ENCODE measurements around the gene NUMA1. TPM values are rescaled to one million over a fixed set of nuclear protein-coding genes. Genes with fewer than 3 reads are reported as not detected.

Gene NUMA1
- total RNA-seq, 1 donor from 2014 or later = 130 TPM

- Mint-ChIP-seq H3K27ac (no peak overlapping the region), H3K36me3 (peaks cover 34% of the 10 kb centered on the region), H3K9me3 (no peaks in the 10 kb centered on the region), H3K4me1 (no peaks in the 10 kb centered on the region), H3K4me3 (no peak overlapping the region), H3K27me3 (ENCODE audit: insufficient read depth, low read depth) (peaks cover 13% of the 10 kb centered on the region)
- Histone ChIP-seq H3K4me1 (no peaks in the 10 kb centered on the region), H3K9me3 (ENCODE audit: low read depth) (no peaks in the 10 kb centered on the region), H3K27ac (no peak overlapping the region), H3K79me2 (ENCODE audit: low read depth) (no peaks in the 10 kb centered on the region), H3K9ac (no peak overlapping the region), H3K4me3 (no peak overlapping the region), H3K4me2 (no peak overlapping the region), H2AFZ (replicated peaks) (no peak overlapping the region), H3K27me3 (no peaks in the 10 kb centered on the region), H3K36me3 (no peaks in the 10 kb centered on the region), H4K20me1 (ENCODE audit: low read depth) (peaks cover 51% of the 10 kb centered on the region), H3F3A (ENCODE audit: low read depth) (peaks cover 22% of the 10 kb centered on the region)
- DNase-seq (ENCODE audit: low spot score) = no peak
- no peak for TF ChIP-seq EZH2 (IDR thresholded peaks at IDR 0.05)
- TF ChIP-seq CTCF (IDR thresholded peaks at IDR 0.05) = no peak
- no peak for TF ChIP-seq EZH2phosphoT487 (IDR thresholded peaks at IDR 0.05)
Observed at GRCh38 chr11:72007587-72007986, 72.8 kb downstream of the NUMA1 start.

GRCh38 chr11:72007089-72007476 is 73.3 kb downstream of the NUMA1 start:
- peaks cover 48% of the 10 kb centered on the region for H4K20me1 ChIP-seq (ENCODE audit: low read depth)
- no peak overlapping the region for H3K4me3 Mint-ChIP-seq
- H3K36me3 ChIP-seq = no peaks in the 10 kb centered on the region

GRCh38 chr11:72006309-72007088 is 73.8 kb downstream of the NUMA1 start:
- Mint-ChIP-seq H3K9me3 (no peaks in the 10 kb centered on the region), H3K4me1 (no peaks in the 10 kb centered on the region), H3K4me3 (no peak overlapping the region), H3K36me3 (peaks cover 39% of the 10 kb centered on the region), H3K27me3 (ENCODE audit: insufficient read depth, low read depth) (peaks cover 15% of the 10 kb centered on the region), H3K27ac (no peak overlapping the region)
- H3F3A ChIP-seq (ENCODE audit: low read depth) = peaks cover 29% of the 10 kb centered on the region
- TF ChIP-seq CTCF (IDR thresholded peaks at IDR 0.05) (no peak), EZH2 (IDR thresholded peaks at IDR 0.05) (no peak)
- no peaks in the 10 kb centered on the region for H3K79me2 ChIP-seq (ENCODE audit: low read depth)
- no peak overlapping the region for H2AFZ ChIP-seq (replicated peaks)
- peaks cover 42% of the 10 kb centered on the region for H4K20me1 ChIP-seq (ENCODE audit: low read depth)
- DNase-seq (ENCODE audit: low spot score) = no peak
- no peaks in the 10 kb centered on the region for H3K27me3 ChIP-seq
- no peaks in the 10 kb centered on the region for H3K4me1 ChIP-seq
- H3K36me3 ChIP-seq = no peaks in the 10 kb centered on the region
- H3K4me2 ChIP-seq = no peak overlapping the region
- H3K27ac ChIP-seq = no peak overlapping the region
- no peak overlapping the region for H3K4me3 ChIP-seq
- H3K9me3 ChIP-seq (ENCODE audit: low read depth) = no peaks in the 10 kb centered on the region
- no peak overlapping the region for H3K9ac ChIP-seq

More at GRCh38 chr11:72007089-72007476, 73.3 kb downstream of the NUMA1 start:
- no peak overlapping the region for H3K27ac Mint-ChIP-seq
- Histone ChIP-seq H2AFZ (replicated peaks) (no peak overlapping the region), H3K27me3 (no peaks in the 10 kb centered on the region), H3K4me1 (no peaks in the 10 kb centered on the region), H3K9ac (no peak overlapping the region), H3K27ac (no peak overlapping the region), H3K4me2 (no peak overlapping the region), H3F3A (ENCODE audit: low read depth) (peaks cover 27% of the 10 kb centered on the region), H3K79me2 (ENCODE audit: low read depth) (no peaks in the 10 kb centered on the region), H3K4me3 (no peak overlapping the region), H3K9me3 (ENCODE audit: low read depth) (no peaks in the 10 kb centered on the region)
- H3K4me1 Mint-ChIP-seq = no peaks in the 10 kb centered on the region
- peaks cover 38% of the 10 kb centered on the region for H3K36me3 Mint-ChIP-seq
- no peak for DNase-seq (ENCODE audit: low spot score)
- TF ChIP-seq CTCF (IDR thresholded peaks at IDR 0.05) (no peak), EZH2 (IDR thresholded peaks at IDR 0.05) (no peak), EZH2phosphoT487 (IDR thresholded peaks at IDR 0.05) (no peak)
- peaks cover 14% of the 10 kb centered on the region for H3K27me3 Mint-ChIP-seq (ENCODE audit: insufficient read depth, low read depth)
- no peaks in the 10 kb centered on the region for H3K9me3 Mint-ChIP-seq

Measured in neural progenitor cell (in vitro differentiated cells).